ENCODE data around the gene BMAL1. TPM values are rescaled to one million over a fixed set of nuclear protein-coding genes. Genes with fewer than 3 reads are reported as not detected.

The BMAL1 gene
- total RNA-seq, 4 donors from 2014 or later, result 41.2 to 97.5 (median 50.7) TPM

- Histone ChIP-seq H3K9me3 (no peaks in the 10 kb centered on the region), H3K27ac (peak overlapping the region; percentile 51 to 98 (median 93)), H3K4me3 (replicated peaks in 1 of 3) (no peak overlapping the region), H3K4me1 (peaks cover 23 to 40% of the 10 kb centered on the region in 2 donors), H3K36me3 (no peaks in the 10 kb centered on the region), H3K27me3 (no peaks in the 10 kb centered on the region)
- DNase-seq, result peak; percentile 55 to 73
- TF ChIP-seq CTCF (IDR thresholded peaks at IDR 0.05) (no peak), POLR2A (IDR thresholded peaks at IDR 0.05) (no peak)
- intact Hi-C loops (cut with DNase I), result no loop called here
Measured at GRCh38 chr11:13269775-13270174, 7.8 kb upstream of the BMAL1 start.

GRCh38 chr11:13271060-13271693 is 6.4 kb upstream of the BMAL1 start:
- DNase-seq, result no peak
- WGBS, 2 donors, result 76 to 84% methylated on average over 1 of the region's 1 CpG
- TF ChIP-seq CTCF (IDR thresholded peaks at IDR 0.05) (no peak), POLR2A (IDR thresholded peaks at IDR 0.05) (no peak)
- Histone ChIP-seq H3K9me3 (no peaks in the 10 kb centered on the region), H3K4me3 (replicated peaks in 1 of 3) (no peak overlapping the region), H3K36me3 (no peaks in the 10 kb centered on the region), H3K27ac (peak overlapping the region in 2 of 3 donors; percentile 93 to 98), H3K4me1 (peaks cover 19 to 36% of the 10 kb centered on the region in 2 donors), H3K27me3 (no peaks in the 10 kb centered on the region)
- intact Hi-C loops (cut with DNase I), result no loop called here

GRCh38 chr11:13276454-13276831 is 1.1 kb upstream of the BMAL1 start:
- Histone ChIP-seq H3K9me3 (no peaks in the 10 kb centered on the region), H3K4me3 (replicated peaks in 1 of 3) (peak overlapping the region; percentile 57 to 86 (median 78)), H3K27me3 (no peaks in the 10 kb centered on the region), H3K27ac (peak overlapping the region; percentile 87 to 91 (median 89)), H3K36me3 (no peaks in the 10 kb centered on the region), H3K4me1 (peaks cover 15 to 26% of the 10 kb centered on the region in 2 donors)
- TF ChIP-seq CTCF (IDR thresholded peaks at IDR 0.05), result no peak
- no peak for TF ChIP-seq POLR2A (IDR thresholded peaks at IDR 0.05)
- DNase-seq, result peak in 1 of 2 donors; percentile 34
- intact Hi-C loops (cut with DNase I), result no loop called here
- 12 to 17% methylated on average over 8 of the region's 8 CpGs for WGBS, 2 donors

GRCh38 chr11:13276832-13277767 is 490 bp upstream of the BMAL1 start:
- Histone ChIP-seq H3K27me3 (no peaks in the 10 kb centered on the region), H3K36me3 (no peaks in the 10 kb centered on the region), H3K4me1 (peaks cover 15 to 30% of the 10 kb centered on the region in 2 donors), H3K9me3 (no peaks in the 10 kb centered on the region), H3K27ac (peak overlapping the region; percentile 87 to 91 (median 89)), H3K4me3 (replicated peaks in 1 of 3) (peak overlapping the region; percentile 78 to 96 (median 86))
- TF ChIP-seq CTCF (IDR thresholded peaks at IDR 0.05) (peak in 2 of 6 experiments; percentile 8 to 19), POLR2A (IDR thresholded peaks at IDR 0.05) (peak; percentile 80 to 96)
- intact Hi-C loops (cut with DNase I), result no loop called here
- WGBS, 2 donors, result 0% methylated on average over 39 to 43 of the region's 72 CpGs
- DNase-seq, result peak; percentile 98 to 99

All from thyroid gland (tissue), 4 donors.